ENCODE data around the gene GOLGA8F.
"Not testable (repeated sequence)": the region's sequence is repeated elsewhere in the genome, so short reads cannot be mapped to it uniquely, and the experiment has no call there.

Gene GOLGA8F

GRCh38 chr15:28378364-28378763, at the start of gene GOLGA8F:
Gene GOLGA8F (plus strand): TSS chr15:28378664. CDS start chr15:28378762, 98 bp downstream.
- not testable (repeated sequence) for DNase-seq (ENCODE audit: low spot score)

DNA sequence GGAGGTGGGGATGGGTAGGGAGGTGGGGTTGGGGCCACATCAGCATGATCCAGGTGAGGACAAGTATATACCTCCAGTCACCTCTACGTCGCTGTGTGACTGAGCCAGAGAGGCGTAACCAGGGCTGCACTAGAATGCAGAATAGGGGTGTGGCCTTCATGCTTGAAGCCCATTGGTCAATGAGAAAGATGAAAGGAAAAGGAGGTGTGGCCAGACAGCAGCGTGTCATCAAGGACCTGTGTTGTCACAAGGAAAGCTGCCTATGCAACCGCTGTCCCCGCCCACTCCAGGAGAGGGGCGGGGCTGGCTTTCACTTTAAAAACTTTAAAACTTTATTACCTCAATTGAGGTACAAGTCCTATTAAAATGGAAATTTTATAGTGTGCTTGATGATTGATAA, 20.5 kb upstream of the GOLGA8F start, which contains the start of gene GOLGA6L24:
Gene GOLGA6L24 (minus strand): TSS at position 101 of the 400 bp plus-strand sequence. CDS start 61 bp downstream, at position 40.
- not testable (repeated sequence) for DNase-seq (ENCODE audit: low spot score)

- not testable (repeated sequence) for DNase-seq (ENCODE audit: low spot score)
These were observed 13.0 kb upstream of the GOLGA8F start for GRCh38 chr15:28365502-28365901.

- not testable (repeated sequence) for DNase-seq (ENCODE audit: low spot score)
These were observed 1.6 kb downstream of the GOLGA8F start for GRCh38 chr15:28380053-28380452.

GRCh38 chr15:28396022-28396421, 17.6 kb downstream of the GOLGA8F start:
- not testable (repeated sequence) for DNase-seq (ENCODE audit: low spot score)

DNA sequence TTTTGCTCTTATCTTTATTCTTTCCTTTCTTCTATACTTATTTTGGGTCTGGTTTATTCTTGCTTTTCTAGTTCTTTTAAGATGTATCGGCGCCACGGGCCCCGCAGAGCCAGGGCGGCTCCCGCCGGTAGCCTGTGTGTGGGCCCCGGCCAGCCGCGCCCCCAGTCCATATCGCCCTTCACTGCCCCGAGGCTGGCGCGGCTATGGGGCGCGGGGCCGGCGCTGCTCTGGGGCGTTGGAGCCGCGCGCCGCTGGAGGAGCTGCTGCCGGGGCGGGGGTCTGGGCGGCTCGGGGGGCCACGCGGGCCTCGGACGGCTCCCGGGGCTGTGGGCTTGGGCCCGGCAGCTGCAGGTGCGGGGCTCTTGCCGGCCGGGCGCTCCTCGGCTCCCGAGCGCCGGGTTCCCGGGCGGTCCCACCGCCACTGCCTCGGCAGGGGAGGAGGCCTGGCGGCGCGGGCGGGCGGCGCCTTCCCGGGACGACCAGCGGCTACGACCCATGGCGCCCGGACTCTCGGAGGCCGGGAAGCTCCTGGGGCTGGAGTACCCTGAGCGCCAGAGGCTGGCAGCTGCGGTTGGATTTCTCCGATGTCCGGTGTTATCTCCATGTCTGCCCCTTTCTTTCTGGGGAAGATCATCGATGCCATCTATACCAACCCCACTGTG, 24.4 kb downstream of the GOLGA8F start:
- DNase-seq (ENCODE audit: low spot score), result not testable (repeated sequence)

DNA sequence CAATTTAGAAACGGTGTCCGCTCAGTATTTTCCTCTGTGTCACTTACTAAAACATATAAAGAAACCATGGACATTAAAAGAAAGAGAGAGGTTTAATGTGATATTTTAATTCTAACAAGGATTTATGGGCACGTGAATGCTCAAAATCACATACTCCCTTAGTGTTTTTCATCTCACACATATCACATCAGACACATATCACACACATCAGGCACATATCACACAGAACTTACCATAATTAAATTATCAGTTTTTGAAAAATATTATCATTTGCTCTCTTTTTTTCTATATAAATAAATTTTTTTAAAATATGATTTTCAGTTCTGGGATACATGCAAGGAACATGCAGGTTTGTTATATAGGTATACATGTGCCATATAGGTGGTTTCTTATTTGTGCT, 42.0 kb downstream of the GOLGA8F start:
- DNase-seq (ENCODE audit: low spot score), result not testable (repeated sequence)

- DNase-seq (ENCODE audit: low spot score), result not testable (repeated sequence)
These were observed 57.1 kb downstream of the GOLGA8F start for GRCh38 chr15:28435594-28435993.
